Activated CD4-positive, alpha-beta T cell treated with anti-CD3 and anti-CD28 coated beads, Interleukin-2, amount 50 U/mL, for 24 hours (primary cell): ENCODE results near the gene PKD1L1.
"Not testable (repeated sequence)": the region's sequence is repeated elsewhere in the genome, so short reads cannot be mapped to it uniquely, and the experiment has no call there.

ENCODE experiments used
- DNase-seq, 2 donors: peaks; one replicate each; pipeline ENCODE4 v3.0.0-alpha.2; 2020; ENCODE audit warnings: low read depth in 1 of 2, low spot score in 1 of 2

The PKD1L1 gene

DNA sequence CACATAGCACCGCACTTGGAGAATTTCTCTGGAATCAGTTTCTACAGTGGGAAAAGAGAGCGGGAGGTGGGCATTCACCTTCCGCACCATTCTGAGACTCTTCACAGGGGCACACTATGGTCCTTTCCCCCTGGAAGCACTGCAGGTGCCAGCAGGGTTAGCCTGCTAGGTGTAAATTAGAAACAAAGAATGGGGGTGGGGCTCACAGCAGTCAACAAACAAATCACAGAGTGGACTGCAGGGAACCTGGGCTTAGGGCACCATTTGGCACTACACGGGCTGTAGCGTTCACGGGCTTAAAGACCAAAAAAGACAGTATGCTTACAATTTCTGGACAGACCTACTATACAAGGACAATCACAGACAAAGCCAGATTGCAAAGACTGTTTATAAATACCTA lies 8.0 kb upstream of the PKD1L1 start:
- DNase-seq, result no peak

DNA sequence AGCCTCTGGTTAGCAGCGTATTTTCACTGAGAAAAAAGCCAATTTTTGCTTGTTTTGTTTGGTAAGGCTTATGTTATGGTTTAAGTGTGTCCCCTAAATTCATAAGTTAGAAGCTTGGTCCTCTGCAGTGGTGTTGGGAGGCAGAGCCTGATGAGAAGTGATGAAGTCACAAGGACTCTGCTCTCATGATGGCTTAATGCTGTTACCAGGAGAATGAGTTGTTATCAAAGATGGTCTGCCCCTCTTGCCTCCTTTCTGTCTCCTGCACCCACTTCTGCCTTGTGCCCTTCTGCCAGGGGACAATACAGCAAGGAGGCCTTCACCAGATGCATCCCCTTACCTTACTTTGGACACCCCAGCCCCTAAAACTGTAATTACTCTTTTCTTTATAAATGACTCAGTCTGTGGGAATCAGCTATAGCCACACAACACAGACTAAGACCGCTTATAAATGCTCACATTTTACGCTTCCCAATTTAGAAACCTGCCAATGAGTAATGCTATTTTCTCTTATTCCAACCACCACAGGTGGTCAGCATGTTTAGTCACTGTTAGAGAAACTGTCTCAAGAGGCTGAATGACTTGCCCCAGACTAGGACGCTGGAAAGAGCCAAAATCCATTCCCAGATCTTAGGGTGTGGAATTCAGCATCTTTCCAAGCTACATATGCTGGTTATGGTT lies 6.1 kb upstream of the PKD1L1 start:
- no peak for DNase-seq

DNA sequence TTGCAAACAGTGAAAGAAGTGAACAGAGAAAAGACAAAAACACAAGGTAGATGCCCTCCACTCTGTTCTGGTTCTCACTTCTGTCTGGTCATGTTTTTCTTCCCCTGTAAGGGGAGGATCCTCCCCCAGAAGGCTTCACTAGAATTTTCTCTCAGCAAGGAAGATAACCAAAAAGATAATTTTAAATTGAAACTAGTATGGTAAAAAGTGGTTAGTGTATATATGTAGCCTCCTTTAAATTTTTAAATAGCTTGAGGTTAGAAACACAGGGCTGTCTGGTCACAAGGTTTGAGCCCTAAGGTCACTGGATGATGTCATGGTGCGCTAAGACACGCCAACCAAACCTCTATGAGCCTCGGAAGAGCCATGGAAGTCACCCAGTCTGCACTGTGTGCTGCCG lies 5.6 kb upstream of the PKD1L1 start:
- DNase-seq, result no peak

DNA sequence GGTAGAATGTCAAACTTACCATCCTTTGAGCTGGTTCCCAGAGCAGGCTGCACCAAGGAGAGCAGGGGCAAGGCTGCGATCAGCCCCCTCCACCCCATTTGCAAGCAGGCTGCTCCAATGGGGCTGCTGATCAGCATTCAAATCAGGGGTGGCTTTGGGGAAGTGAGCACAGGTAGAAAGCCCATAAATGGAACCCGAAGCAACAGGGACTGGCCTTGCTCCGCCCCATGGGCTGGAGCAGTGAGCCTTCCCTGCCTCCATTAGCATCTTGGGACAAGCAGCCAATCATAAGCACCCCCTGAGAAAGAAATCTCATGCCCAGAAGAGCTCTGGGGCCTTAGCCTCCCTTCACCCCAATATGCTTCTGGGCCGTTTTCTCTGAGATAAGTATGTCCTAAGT lies 4.0 kb upstream of the PKD1L1 start:
- DNase-seq, result no peak

DNA sequence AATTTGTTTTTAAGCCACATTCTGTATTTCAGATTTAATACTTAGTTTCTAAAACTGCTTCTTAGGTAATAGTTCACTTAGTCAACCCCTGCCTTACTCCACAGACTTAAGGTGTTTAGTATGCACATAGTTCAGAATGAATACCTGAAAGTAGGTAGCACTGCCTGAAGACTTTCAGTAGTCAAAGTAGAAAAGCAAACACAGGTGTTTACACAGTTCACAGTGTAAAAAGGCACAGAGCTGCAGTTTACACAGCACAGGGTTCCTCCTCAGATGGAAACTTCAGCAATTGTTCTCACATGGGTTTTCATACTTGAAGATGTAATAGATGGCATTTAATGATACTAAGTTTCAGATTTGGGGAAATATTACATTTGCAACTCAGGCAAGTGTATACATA lies 3.1 kb upstream of the PKD1L1 start:
- no peak for DNase-seq

DNA sequence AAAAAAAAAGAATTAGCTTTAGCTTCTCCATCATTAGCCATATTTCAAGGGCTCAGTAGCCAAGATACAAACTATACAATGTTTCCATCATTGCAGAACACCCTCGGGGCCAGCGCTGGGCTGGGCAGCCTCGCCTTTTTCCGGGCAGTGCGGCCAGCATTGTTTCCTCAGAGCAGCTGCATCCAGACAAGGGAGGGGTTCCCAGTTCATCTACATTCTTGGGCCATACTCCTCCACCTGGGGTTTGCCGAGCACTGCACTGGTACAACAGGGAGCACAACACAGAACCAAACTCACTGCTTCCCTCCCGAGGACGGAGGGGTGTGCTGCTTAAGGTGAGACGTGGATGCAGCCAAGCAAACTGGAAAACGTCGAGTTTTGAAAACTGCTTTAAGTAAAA lies 2.4 kb upstream of the PKD1L1 start:
- no peak for DNase-seq

DNA sequence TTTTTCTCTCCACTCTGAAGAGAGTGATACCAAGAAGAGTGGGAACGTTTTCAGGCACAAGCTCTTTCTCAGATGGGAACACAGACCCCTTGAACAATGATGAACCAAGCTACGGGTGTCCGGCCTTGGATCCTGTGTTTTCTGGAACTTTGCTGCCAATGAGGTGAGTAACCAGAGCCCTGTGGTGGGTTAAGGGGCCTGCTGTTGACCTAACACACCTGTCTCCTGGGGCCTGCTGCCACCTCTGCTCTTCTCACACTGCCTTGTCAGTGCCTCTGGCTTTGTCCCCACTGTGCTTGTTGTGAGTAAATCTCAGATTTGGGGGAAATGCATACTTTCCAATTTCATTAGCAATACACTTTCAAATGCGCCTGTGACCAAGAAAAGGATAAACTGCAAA lies 1.4 kb upstream of the PKD1L1 start:
- DNase-seq, result no peak

DNA sequence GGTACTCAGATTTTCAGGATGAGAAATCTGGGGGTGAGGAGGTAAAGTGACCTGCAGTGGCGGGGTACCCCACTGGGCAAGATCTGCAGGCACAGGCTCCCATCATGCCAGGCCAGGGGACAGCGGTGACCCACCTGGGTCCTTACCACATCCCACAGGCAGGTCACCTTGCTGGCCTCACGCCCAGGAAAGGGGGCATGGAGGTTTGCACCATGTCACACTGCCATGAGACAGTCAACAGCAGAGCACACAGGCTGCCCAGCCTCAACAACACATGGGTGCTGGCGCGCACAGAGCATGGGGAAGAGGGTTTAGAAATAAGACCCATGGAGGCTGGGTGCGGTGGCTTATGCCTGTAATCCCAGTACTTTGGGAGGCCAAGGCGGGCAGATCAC lies 914 bp downstream of the PKD1L1 start:
- no peak for DNase-seq

DNA sequence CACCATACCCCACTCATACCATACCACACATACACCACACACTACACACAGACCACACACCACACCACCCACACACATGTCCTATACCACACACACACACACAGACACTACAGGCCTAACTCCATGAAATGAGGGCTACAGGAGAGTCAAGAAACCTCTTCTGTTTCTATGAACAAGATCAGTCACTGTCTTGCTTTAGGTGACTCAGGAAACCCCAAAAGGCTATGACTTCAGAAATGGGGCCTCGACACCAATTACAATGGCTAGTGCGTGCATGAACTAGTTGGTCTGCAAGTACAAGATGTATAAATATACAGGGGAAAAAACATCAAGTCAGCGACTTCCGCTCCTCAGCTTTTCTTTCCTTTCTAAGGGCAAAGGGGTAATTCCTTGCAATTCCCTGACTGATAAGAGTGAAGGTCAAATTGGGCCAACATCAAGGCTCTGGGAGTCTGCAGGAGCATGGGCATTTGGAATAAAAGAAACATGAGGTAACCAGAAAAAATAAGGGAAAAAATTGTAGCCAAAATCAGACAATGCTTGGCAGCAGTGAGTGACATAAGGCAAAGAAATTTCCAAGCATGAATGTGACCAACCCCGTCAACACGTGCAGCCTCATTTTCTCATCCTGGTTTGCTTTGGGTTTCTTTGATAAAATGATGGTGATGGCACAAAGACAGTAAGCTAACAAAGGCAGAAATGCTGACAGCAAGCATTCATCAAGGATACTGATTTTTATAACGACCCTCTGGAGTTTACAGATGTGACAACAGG lies 1.5 kb downstream of the PKD1L1 start:
- DNase-seq, result no peak

DNA sequence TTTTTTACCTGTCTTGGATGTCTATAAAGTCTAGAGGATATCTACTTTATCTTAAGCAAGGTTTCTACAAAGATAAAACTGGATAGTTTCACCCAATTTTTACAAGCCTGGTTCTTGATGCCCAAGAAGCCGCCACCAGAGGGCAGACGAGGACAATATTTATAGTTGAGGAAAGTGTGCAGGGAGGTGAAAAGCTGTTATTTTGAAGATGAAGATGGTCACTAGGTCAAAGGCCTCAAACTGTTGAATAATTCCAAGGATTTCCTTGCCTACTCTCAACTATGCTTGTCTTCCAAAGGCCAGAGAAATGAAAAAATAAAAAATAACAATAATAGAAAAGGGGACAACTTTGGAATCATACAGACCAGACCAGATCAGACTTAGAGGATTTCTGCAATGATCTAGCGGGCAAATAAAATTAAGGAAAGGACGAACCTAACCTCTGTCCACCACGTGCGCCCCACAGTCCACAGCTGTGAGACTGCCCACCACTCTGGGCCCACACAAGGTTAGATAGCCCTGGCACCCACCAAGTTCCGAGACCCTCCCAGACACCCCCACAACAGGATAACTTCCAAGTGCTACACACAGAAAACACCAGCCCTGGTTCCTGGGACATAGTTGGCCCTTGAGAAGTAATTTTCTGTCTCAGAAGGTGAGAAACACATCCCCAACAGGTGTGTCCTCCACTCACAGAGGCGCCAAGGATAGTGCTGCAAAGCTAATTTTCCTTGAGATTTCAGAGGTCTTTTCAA lies 2.8 kb downstream of the PKD1L1 start:
- DNase-seq, result peak; percentile 54 to 68

DNA sequence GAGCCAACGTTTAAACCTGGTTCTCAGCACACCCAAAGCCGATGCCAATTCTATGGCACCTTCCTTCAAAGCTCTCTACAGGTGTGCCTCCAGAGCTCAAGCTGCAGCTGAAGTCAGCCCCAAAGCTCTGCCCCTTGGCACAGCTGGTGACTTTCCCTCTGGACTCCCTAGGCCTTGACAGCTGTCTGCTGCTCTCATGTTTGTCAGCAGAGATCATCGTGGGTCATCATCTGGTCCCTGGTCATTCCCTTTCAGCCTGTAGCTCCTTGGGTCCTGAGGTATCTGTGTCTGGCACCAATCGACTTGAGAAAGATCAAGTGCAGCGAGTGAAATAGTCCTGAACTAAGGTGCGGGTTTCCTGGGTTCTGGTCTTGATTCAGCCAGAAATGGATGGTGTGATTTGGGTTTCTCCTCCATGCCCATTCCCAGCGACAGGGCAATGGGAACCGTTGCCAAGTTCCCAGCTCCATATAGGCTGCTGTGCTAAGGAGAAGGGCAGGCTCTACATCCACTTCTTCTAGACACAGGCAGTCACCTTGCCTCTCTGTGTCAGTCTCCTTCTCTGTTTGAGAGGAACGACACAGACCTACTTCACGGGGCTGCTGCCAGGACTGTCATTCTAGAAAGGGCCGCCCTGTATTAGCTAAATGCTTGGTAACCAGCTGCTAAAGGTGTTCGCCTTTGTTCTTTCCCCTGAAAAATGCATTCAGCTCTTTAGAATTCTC lies 3.6 kb downstream of the PKD1L1 start:
- no peak for DNase-seq

DNA sequence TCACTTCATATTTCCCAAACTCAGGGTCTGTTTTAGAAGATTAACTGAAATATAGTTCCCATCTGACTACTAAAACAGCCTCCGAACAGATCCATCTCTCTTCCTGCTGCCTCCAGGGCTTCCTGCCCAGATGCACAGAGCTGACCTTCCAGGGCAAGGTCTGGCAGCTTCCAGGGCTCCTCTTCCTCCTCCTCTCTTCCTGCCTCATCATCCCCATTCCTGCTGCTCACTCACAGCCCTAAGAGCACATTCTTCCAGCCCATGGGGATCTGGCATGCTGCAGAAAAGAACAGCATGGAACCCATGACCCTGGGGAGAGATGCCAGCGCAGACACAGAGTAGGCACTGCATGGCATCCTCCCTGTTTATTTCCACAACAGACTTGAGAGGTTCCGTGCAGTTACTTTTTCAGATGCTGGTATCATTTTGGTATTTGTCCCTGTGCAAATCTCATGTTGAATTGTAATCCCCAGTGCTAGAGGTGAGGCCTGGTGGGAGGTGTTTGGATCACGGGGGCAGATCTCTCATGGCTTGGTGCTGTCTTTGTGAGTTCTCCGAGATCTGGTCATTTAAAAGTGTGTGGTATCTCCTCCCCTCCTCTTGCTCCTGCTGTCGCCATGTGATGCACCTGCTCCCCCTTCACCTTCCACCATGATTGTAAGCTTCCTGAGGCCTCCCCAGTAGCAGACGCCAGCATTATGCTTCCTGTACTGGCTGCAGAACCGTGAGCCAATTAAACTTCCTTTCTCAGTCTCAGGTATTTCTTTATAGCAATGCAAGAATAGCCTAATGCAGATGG lies 4.4 kb downstream of the PKD1L1 start:
- no peak for DNase-seq

DNA sequence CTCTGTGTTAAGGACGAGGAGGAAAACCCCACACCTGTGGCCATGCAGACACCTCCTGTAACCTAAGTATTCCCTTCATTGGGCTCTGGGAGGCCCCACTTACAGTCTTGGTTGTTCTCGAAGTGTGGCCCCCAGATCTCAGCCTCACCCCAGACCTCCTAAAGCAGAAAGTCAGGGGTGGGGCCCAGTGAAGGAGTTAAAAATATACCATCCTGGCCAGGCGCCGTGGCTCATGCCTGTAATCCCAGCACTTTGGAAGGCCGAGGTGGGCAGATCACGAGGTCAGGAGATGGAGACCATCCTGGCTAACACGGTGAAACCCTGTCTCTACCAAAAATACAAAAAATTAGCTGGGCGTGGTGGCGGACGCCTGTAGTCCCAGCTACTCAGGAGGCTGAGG lies 5.6 kb downstream of the PKD1L1 start:
- not testable (repeated sequence) for DNase-seq

DNA sequence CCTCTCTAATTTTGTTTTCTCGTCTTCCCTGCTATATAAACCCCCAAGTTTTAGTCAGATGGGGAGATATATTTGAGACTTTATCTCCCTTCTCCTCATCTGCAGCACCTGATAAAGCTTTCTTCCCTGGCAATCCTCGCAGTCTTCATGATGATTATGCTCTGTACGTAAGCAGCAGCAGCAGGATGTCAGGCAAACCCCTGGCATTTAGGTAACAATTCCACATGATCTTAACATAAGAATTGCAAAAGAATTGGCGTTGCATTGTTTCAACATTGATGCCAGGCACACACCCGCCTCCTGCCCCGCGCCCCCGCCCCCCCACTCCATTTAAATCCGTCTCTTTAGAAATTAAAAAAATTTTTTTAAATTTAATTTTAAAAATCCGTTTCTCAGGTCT lies 6.1 kb downstream of the PKD1L1 start:
- no peak for DNase-seq

DNA sequence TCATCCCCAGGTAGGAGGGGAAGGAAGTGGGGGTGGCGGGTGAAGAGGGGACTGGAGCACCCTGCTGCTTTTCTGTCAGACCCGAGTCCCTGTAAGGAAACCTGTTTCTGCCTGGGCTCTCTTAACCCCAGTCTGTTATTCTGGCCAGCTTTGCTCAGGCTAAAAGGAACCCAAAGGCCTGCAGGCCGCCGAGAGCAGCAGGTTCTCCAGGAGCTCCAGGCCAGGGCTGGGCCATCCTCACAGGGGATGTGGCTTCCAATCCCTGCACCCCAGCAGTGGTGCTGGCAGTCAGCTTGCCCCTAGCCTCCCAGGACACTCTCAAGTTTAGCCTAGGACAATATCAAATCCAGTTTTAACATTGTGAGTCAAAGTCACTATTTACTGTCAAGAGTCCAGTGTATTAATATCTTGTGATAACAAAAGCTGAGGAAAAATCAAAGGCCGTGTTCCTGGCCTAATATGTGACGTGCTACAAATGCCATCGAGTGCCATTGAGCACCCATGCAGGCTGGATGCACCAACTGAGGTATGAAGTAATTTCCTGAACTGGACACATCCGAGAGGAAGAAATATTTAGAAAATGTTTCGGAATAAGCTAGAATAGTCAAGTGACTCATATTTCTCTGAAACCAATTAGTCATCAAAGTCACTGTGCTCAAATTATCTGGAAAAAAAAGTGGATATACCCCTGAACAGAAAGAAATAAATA lies 7.0 kb downstream of the PKD1L1 start:
- no peak for DNase-seq

DNA sequence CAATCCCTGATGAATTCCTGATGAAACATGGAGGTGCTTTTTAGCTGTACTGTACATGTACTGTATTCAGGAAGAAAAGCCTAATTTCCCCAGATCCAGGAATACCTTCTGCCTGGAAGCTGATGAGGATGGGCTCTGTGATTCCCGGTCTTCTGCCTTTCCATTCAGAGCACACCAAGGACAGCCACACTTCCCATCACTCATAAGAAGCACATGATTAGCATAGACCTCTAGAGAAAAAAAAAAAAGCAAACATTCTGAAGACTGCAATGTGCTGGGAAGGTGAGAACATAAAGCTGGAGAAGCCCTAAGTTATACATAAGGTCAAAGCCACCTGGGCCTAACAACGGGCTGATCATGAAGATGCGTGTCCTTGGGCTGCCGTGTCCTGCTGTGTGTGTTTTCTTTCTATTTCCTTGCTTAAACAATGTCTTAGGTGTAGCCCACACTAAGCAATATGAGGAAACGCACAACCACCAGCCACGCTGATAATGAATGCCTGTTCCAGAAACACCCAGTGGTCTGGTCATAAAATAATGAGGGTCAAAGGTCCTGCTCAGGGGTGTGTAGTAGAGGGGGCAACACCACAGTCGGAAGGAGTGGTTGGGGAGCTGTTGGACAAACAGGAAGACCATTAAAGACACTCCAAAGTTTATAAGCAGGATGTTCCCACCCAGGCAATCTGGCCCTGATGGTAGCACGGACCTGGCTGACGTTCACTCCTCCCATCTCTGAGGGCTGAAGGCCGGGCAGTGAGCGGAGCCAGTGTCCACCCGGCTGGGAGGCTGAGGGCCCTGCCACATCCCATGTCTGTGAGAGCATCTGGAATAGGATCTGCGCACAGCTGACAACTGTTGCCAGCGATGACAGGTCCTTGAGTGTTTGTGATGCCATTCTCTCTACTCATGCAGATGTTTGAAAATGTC lies 7.9 kb downstream of the PKD1L1 start:
- no peak for DNase-seq

DNA sequence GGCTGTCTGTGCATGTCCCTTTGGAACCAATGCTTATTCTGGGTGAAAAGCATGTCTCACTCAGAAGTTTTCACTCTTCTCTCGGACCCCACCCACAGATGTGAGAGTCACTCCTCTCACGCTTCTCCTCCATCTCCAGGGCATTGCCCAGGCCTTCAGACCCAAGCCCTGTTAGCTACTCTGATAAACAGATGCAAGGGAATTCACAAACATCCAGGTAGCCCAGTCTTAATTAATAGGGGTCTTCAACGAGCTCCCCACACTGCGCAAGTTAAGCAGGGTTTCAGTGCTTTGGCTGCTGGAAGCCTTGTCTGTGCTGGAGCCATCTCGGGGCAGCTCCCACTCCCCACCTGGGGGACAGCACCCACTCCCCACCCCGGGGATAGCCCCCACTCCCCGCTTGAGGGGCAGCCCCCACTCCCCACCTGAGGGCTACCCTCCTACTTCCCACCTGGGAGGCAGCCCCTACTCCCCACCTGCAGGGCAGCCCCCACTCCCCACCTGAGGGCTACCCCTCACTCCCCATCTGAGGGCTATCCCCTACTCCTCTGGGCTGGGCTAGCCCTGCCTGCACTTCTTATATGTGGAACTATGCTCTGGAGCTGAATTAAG lies 8.7 kb downstream of the PKD1L1 start:
- no peak for DNase-seq

DNA sequence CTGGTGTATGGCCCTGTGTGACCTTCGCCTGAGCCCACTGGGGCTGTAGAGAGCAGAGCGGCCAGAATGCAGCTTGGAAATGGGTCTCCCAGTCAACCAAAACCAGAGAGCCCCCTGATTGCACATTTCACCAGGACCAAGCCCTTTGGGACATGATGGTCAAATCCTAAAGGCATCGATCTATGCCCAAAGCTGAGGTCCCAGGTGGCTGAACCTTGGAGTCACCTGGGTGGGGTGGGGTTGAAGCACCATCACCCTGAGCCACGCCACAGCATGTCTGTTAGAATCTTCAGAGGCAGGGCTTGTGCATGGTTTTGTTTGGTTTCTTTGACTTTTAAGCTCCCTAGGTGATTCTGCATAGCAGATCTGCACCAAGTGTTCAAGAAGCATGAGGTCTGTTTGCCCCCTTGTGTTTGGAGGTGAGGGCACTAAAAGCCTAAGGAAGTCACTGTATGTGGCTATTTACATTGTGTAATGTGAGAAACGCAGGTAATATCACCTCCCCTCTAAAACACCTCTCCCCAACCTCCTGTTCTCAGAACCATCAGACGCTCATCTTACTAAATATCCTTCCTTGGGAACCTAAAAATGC lies 9.6 kb downstream of the PKD1L1 start:
- DNase-seq, result no peak
